NCI-H187 treated with DMSO at 0.1 percent for 48 hours (cell line): ENCODE data around the gene CXorf65.

ENCODE experiments used
- DNase-seq: peaks from one replicate; lab custom pipeline; 2025; lab: John Stamatoyannopoulos, UW

CXorf65 gene

GRCh38 chrX:71106427-71106826, at the start of gene CXorf65:
Gene CXorf65, minus strand, starts transcription at chrX:71106740. Its CDS starts 184 bp downstream, at chrX:71106556.
- no peak for DNase-seq

- no peak for DNase-seq
Observed at GRCh38 chrX:71154641-71155040, 48.1 kb upstream of the CXorf65 start.

GRCh38 chrX:71154196-71154595, 47.7 kb upstream of the CXorf65 start:
- DNase-seq: no peak

- DNase-seq: no peak
Observed at GRCh38 chrX:71151366-71151765, 44.8 kb upstream of the CXorf65 start.

GRCh38 chrX:71148278-71148663, 41.7 kb upstream of the CXorf65 start:
- no peak for DNase-seq

GRCh38 chrX:71147496-71148277, 41.1 kb upstream of the CXorf65 start:
- DNase-seq: no peak

- DNase-seq: no peak
Observed at GRCh38 chrX:71144651-71145050, 38.1 kb upstream of the CXorf65 start, which contains the start of gene NLGN3. Gene NLGN3, plus strand, starts transcription at chrX:71144841. Its CDS starts 2,909 bp downstream, at chrX:71147750.

- DNase-seq: no peak
Observed at GRCh38 chrX:71143508-71143907, 37.0 kb upstream of the CXorf65 start.

- DNase-seq: no peak
Observed at GRCh38 chrX:71140440-71140839, 33.9 kb upstream of the CXorf65 start.

- DNase-seq: no peak
Observed at GRCh38 chrX:71131510-71131909, 25.0 kb upstream of the CXorf65 start.

- DNase-seq: no peak
Observed at GRCh38 chrX:71128915-71129765, 22.6 kb upstream of the CXorf65 start.

- no peak for DNase-seq
Observed at GRCh38 chrX:71128166-71128833, 21.8 kb upstream of the CXorf65 start.

GRCh38 chrX:71118985-71119535, 12.5 kb upstream of the CXorf65 start:
- no peak for DNase-seq

GRCh38 chrX:71118032-71118984, 11.8 kb upstream of the CXorf65 start, which contains the start of gene MED12:
Gene MED12, plus strand, starts transcription at chrX:71118596. Its CDS starts 159 bp downstream, at chrX:71118755.
- DNase-seq: no peak

GRCh38 chrX:71117358-71117757, 10.8 kb upstream of the CXorf65 start:
- DNase-seq: no peak

- no peak for DNase-seq
Observed at GRCh38 chrX:71111921-71112431, 5.4 kb upstream of the CXorf65 start.

GRCh38 chrX:71111141-71111843, 4.8 kb upstream of the CXorf65 start, which contains the start of gene IL2RG:
Gene IL2RG, minus strand, starts transcription at chrX:71111577. Its CDS starts 38 bp downstream, at chrX:71111539.
- DNase-seq: no peak

- no peak for DNase-seq
Observed at GRCh38 chrX:71109051-71109450, 2.5 kb upstream of the CXorf65 start.

- no peak for DNase-seq
Observed at GRCh38 chrX:71107762-71108360, 1.3 kb upstream of the CXorf65 start.
